ENCODE measurements around the gene S100A3. TPM values are rescaled to one million over a fixed set of nuclear protein-coding genes. Genes with fewer than 3 reads are reported as not detected.

S100A3 gene
- total and polyA plus RNA-seq, 2 of the 8 experiments (the other 6 are each of a cell fraction or from before 2014, with no cell fraction given), result 0.26 to 0.47 TPM

GRCh38 chr1:153563483-153563901 lies 14.4 kb upstream of the S100A3 start (continued):
- TF ChIP-seq CHD7 (IDR thresholded peaks at IDR 0.05; ENCODE audit: insufficient replicate concordance, low read length) (no peak), KDM1A (IDR thresholded peaks at IDR 0.05; ENCODE audit: borderline replicate concordance, low read length) (no peak), SP2 (IDR thresholded peaks at IDR 0.05; ENCODE audit: low read length) (no peak), SAP30 (IDR thresholded peaks at IDR 0.05; ENCODE audit: insufficient read depth, insufficient replicate concordance, low read length) (no peak), FOSL1 (IDR thresholded peaks at IDR 0.05; ENCODE audit: insufficient read depth, low read depth, low read length) (no peak), RAD21 (IDR thresholded peaks at IDR 0.05 in 1 of 2, conservative IDR thresholded peaks at IDR 0.05 in 1 of 2; ENCODE audit: low read depth in 2 of 2, low read length in 2 of 2) (no peak), TAF7 (optimal IDR thresholded peaks at IDR 0.05; ENCODE audit: borderline replicate concordance, low read depth, low read length) (no peak)
- TF ChIP-seq, protein P1, sequence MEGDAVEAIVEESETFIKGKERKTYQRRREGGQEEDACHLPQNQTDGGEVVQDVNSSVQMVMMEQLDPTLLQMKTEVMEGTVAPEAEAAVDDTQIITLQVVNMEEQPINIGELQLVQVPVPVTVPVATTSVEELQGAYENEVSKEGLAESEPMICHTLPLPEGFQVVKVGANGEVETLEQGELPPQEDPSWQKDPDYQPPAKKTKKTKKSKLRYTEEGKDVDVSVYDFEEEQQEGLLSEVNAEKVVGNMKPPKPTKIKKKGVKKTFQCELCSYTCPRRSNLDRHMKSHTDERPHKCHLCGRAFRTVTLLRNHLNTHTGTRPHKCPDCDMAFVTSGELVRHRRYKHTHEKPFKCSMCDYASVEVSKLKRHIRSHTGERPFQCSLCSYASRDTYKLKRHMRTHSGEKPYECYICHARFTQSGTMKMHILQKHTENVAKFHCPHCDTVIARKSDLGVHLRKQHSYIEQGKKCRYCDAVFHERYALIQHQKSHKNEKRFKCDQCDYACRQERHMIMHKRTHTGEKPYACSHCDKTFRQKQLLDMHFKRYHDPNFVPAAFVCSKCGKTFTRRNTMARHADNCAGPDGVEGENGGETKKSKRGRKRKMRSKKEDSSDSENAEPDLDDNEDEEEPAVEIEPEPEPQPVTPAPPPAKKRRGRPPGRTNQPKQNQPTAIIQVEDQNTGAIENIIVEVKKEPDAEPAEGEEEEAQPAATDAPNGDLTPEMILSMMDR (IDR thresholded peaks at IDR 0.05; ENCODE audit: control extremely low read depth in 1 of 3, insufficient read depth in 1 of 3, low read depth in 1 of 3, low read length in 3 of 3), result no peak

All from H1 (cell line).